ENCODE measurements around the gene EFS. TPM values are rescaled to one million over a fixed set of nuclear protein-coding genes. Genes with fewer than 3 reads are reported as not detected.

EFS gene
- total RNA-seq, 4 donors from 2014 or later = 0.60 to 10.5 (median 3.3) TPM

- Histone ChIP-seq H3K36me3 (peaks cover 0 to 25% (median 8%) of the 10 kb centered on the region in 4 donors), H3K9me3 (no peaks in the 10 kb centered on the region), H3K27ac (peak overlapping the region; percentile 98 to 99 (median 98)), H3K4me3 (peak overlapping the region; percentile 92 to 99 (median 97)), H3K27me3 (no peaks in the 10 kb centered on the region), H3K4me1 (peaks cover 10 to 21% (median 18%) of the 10 kb centered on the region in 4 donors)
- intact Hi-C loops (cut with DNase I; ENCODE audit: low total_unique reads) = no loop called here
- TF ChIP-seq, protein P1, sequence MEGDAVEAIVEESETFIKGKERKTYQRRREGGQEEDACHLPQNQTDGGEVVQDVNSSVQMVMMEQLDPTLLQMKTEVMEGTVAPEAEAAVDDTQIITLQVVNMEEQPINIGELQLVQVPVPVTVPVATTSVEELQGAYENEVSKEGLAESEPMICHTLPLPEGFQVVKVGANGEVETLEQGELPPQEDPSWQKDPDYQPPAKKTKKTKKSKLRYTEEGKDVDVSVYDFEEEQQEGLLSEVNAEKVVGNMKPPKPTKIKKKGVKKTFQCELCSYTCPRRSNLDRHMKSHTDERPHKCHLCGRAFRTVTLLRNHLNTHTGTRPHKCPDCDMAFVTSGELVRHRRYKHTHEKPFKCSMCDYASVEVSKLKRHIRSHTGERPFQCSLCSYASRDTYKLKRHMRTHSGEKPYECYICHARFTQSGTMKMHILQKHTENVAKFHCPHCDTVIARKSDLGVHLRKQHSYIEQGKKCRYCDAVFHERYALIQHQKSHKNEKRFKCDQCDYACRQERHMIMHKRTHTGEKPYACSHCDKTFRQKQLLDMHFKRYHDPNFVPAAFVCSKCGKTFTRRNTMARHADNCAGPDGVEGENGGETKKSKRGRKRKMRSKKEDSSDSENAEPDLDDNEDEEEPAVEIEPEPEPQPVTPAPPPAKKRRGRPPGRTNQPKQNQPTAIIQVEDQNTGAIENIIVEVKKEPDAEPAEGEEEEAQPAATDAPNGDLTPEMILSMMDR (IDR thresholded peaks at IDR 0.05) = no peak
- no peak for TF ChIP-seq EP300 (IDR thresholded peaks at IDR 0.05; ENCODE audit: low read depth)
- peak; percentile 39 for TF ChIP-seq POLR2A (IDR thresholded peaks at IDR 0.05)
- TF ChIP-seq POLR2AphosphoS5 (IDR thresholded peaks at IDR 0.05) = peak; percentile 25 to 48 (median 48)
- in situ Hi-C loops (cut with MboI; ENCODE audit: low pct_ligation_motif_present in 1 of 4, low pct_unique_long_range_greater_than_20kb in 1 of 4, low sequenced_read_pairs in 3 of 4) = no loop called here
- DNase-seq = peak; percentile 58
- WGBS, 2 donors (ENCODE audit: low coverage in 1 of 2) = 0 to 3% methylated on average over 6 to 24 of the region's 64 CpGs
Observed at GRCh38 chr14:23321572-23322547, 43.1 kb downstream of the EFS start.

GRCh38 chr14:23320584-23321571 lies 44.1 kb downstream of the EFS start, which contains the start of gene PABPN1:
TSS of gene PABPN1 (plus strand) at chr14:23321457. CDS start at chr14:23321470, 13 bp downstream.
- intact Hi-C loops (cut with DNase I; ENCODE audit: low total_unique reads) = no loop called here
- in situ Hi-C loops (cut with MboI; ENCODE audit: low pct_ligation_motif_present in 1 of 4, low pct_unique_long_range_greater_than_20kb in 1 of 4, low sequenced_read_pairs in 3 of 4) = no loop called here
- TF ChIP-seq POLR2A (IDR thresholded peaks at IDR 0.05) (peak; percentile 55), POLR2AphosphoS5 (IDR thresholded peaks at IDR 0.05) (peak; percentile 50 to 82 (median 72)), EP300 (IDR thresholded peaks at IDR 0.05; ENCODE audit: low read depth) (no peak)
- Histone ChIP-seq H3K27ac (peak within 1 kb of the TSS; percentile 98 to 99 (median 98)), H3K9me3 (no peaks in the 10 kb centered on the region), H3K4me1 (peaks cover 10 to 21% (median 18%) of the 10 kb centered on the region in 4 donors), H3K4me3 (peak within 1 kb of the TSS; percentile 92 to 99 (median 97)), H3K27me3 (no peaks in the 10 kb centered on the region), H3K36me3 (peaks cover 0 to 25% (median 8%) of the 10 kb centered on the region in 4 donors)
- peak; percentile 100 for DNase-seq
- 7 to 40% methylated on average over 1 to 43 of the region's 63 CpGs for WGBS, 2 donors (ENCODE audit: low coverage in 1 of 2)

DNA sequence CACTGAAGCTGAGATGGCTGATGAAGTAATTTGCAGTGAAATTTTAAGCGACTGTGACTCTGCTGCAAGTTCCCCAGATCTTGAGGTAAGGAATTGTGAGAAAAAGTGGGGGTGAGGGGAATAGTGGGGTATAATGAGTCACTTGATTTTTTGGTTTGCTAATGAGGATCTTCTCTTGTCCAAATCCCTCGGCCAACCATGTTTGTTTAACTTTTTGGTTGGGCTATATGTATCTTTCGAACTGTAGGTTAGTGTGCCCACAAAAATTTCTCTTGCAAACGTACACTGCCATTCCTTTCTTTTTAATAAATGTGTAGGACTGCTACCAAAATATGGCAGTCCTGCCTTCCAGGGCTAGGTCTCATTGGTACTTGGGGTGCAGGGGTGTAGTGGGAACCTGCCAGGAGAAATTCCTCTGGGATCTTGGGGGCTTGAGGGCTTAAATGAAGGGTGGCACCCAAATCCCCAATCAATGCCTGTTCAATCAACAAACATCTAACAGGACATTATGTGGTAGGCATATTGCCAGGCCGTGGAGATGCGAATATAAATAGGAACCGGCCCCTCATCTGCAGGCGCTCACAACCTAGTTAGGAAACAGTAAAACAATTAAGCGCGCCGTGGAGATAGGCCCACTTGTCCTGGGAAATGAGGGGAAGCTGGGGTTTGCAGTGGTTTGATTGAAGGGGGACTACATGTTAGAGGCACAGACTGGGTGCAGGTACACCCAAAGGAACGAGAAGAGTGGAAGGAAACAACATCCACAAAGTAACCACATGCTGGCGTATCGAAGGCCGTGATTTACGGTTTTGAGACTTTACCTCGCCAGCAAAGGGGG lies 45.0 kb downstream of the EFS start:
- WGBS, 2 donors (ENCODE audit: low coverage in 1 of 2) = 87 to 92% methylated on average over 15 to 17 of the region's 17 CpGs
- Histone ChIP-seq H3K9me3 (no peaks in the 10 kb centered on the region), H3K27ac (peak overlapping the region; percentile 90 to 99 (median 96)), H3K4me3 (peak overlapping the region in 3 of 4 donors; percentile 20 to 97 (median 43)), H3K36me3 (peaks cover 0 to 19% (median 8%) of the 10 kb centered on the region in 4 donors), H3K27me3 (no peaks in the 10 kb centered on the region), H3K4me1 (peaks cover 10 to 21% (median 18%) of the 10 kb centered on the region in 4 donors)
- in situ Hi-C loops (cut with MboI; ENCODE audit: low pct_ligation_motif_present in 1 of 4, low pct_unique_long_range_greater_than_20kb in 1 of 4, low sequenced_read_pairs in 3 of 4) = no loop called here
- TF ChIP-seq, protein P1 (IDR thresholded peaks at IDR 0.05) = no peak
- TF ChIP-seq POLR2AphosphoS5 (IDR thresholded peaks at IDR 0.05) (no peak), EP300 (IDR thresholded peaks at IDR 0.05; ENCODE audit: low read depth) (no peak), POLR2A (IDR thresholded peaks at IDR 0.05) (no peak)
- intact Hi-C loops (cut with DNase I; ENCODE audit: low total_unique reads) = no loop called here
- DNase-seq = no peak

- H3K36me3 ChIP-seq = peaks cover 0 to 3% (median 0%) of the 10 kb centered on the region in 4 donors
- H3K27me3 ChIP-seq = no peaks in the 10 kb centered on the region
- peaks cover 0 to 7% (median 6%) of the 10 kb centered on the region in 4 donors for H3K4me1 ChIP-seq
- intact Hi-C loops (cut with DNase I; ENCODE audit: low total_unique reads) (no loop called here), in situ Hi-C loops (cut with MboI; ENCODE audit: low pct_ligation_motif_present in 1 of 4, low pct_unique_long_range_greater_than_20kb in 1 of 4, low sequenced_read_pairs in 3 of 4) (no loop called here)
- 78 to 90% methylated on average over 3 to 5 of the region's 5 CpGs for WGBS, 2 donors (ENCODE audit: low coverage in 1 of 2)
- no peak for DNase-seq
- no peak for TF ChIP-seq EP300 (IDR thresholded peaks at IDR 0.05; ENCODE audit: low read depth)
- TF ChIP-seq, protein P1 (IDR thresholded peaks at IDR 0.05) = no peak
- no peak for TF ChIP-seq POLR2A (IDR thresholded peaks at IDR 0.05)
- TF ChIP-seq POLR2AphosphoS5 (IDR thresholded peaks at IDR 0.05) = no peak
- no peaks in the 10 kb centered on the region for H3K9me3 ChIP-seq
- H3K4me3 ChIP-seq = no peak overlapping the region
- H3K27ac ChIP-seq = no peak overlapping the region
Observed at GRCh38 chr14:23316300-23316699, 48.7 kb downstream of the EFS start.

Measured in transverse colon (tissue), 4 donors.